Measurements from ENCODE around the gene OMD. TPM values are rescaled to one million over a fixed set of nuclear protein-coding genes. Genes with fewer than 3 reads are reported as not detected.

The OMD gene
- total and polyA plus RNA-seq, 2 donors from 2014 or later, result 0.52 to 3.2 TPM

- FAIRE-seq (no peak), DNase-seq (no peak)
- no peaks in the 10 kb centered on the region for H3K27me3 ChIP-seq (ENCODE audit: control insufficient read depth, insufficient read depth, low read length)
- no peak overlapping the region for H3K4me3 ChIP-seq (ENCODE audit: low read length in 3 of 3)
- H3K9me3 ChIP-seq (ENCODE audit: control insufficient read depth in 2 of 3, insufficient read depth in 1 of 3, low read length in 3 of 3), result no peaks in the 10 kb centered on the region
- no peaks in the 10 kb centered on the region for H3K36me3 ChIP-seq (ENCODE audit: control insufficient read depth in 2 of 3, insufficient read depth in 3 of 3, low read length in 3 of 3)
- TF ChIP-seq, protein P1, sequence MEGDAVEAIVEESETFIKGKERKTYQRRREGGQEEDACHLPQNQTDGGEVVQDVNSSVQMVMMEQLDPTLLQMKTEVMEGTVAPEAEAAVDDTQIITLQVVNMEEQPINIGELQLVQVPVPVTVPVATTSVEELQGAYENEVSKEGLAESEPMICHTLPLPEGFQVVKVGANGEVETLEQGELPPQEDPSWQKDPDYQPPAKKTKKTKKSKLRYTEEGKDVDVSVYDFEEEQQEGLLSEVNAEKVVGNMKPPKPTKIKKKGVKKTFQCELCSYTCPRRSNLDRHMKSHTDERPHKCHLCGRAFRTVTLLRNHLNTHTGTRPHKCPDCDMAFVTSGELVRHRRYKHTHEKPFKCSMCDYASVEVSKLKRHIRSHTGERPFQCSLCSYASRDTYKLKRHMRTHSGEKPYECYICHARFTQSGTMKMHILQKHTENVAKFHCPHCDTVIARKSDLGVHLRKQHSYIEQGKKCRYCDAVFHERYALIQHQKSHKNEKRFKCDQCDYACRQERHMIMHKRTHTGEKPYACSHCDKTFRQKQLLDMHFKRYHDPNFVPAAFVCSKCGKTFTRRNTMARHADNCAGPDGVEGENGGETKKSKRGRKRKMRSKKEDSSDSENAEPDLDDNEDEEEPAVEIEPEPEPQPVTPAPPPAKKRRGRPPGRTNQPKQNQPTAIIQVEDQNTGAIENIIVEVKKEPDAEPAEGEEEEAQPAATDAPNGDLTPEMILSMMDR (IDR thresholded peaks at IDR 0.05; ENCODE audit: borderline replicate concordance, extremely low read depth, insufficient read depth), result no peak
- intact Hi-C loops (cut with DNase I), result no loop called here
- no peak overlapping the region for H3K9ac ChIP-seq (ENCODE audit: low read length in 3 of 3)
- H3K27ac ChIP-seq (ENCODE audit: low read depth in 2 of 2, low read length in 2 of 2), result no peak overlapping the region
- H3K4me1 ChIP-seq (ENCODE audit: control insufficient read depth in 2 of 3, insufficient read depth in 2 of 3, low read depth in 1 of 3, low read length in 3 of 3), result no peaks in the 10 kb centered on the region
Observed at GRCh38 chr9:92455217-92455616, 30.9 kb upstream of the OMD start.

DNA sequence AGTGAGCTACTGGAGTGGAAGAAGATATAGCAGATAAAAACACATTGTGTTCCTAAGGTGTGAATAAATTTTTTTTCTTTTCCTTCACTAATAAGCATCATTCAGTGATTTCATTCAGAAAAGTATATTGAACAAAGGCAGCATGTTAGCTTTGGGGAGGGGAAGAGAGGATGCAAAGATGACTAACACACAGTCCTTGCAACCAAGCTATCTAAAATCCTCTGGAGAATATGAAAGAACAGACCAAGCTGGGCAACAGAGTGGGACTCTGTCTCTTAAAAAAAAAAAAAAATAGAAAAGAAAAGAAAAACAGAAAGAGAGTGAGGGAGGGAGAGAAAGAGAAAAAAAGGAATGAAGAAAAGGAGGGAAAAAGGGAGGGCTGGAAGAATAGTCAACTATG is 22.3 kb upstream of the OMD start:
- no peak for FAIRE-seq

GRCh38 chr9:92444841-92445240 is 20.6 kb upstream of the OMD start:
- Histone ChIP-seq H3K27me3 (ENCODE audit: control insufficient read depth, insufficient read depth, low read length) (no peaks in the 10 kb centered on the region), H3K4me1 (ENCODE audit: control insufficient read depth in 2 of 3, insufficient read depth in 2 of 3, low read depth in 1 of 3, low read length in 3 of 3) (no peaks in the 10 kb centered on the region), H3K4me3 (ENCODE audit: low read length in 3 of 3) (no peak overlapping the region), H3K9me3 (ENCODE audit: control insufficient read depth in 2 of 3, insufficient read depth in 1 of 3, low read length in 3 of 3) (no peaks in the 10 kb centered on the region), H3K27ac (ENCODE audit: low read depth in 2 of 2, low read length in 2 of 2) (no peak overlapping the region), H3K36me3 (ENCODE audit: control insufficient read depth in 2 of 3, insufficient read depth in 3 of 3, low read length in 3 of 3) (no peaks in the 10 kb centered on the region), H3K9ac (ENCODE audit: low read length in 3 of 3) (no peak overlapping the region)
- TF ChIP-seq, protein P1 (IDR thresholded peaks at IDR 0.05; ENCODE audit: borderline replicate concordance, extremely low read depth, insufficient read depth), result no peak
- DNase-seq (peak in 3 of 5 donors; percentile 10 to 36 (median 11)), FAIRE-seq (no peak)
- intact Hi-C loops (cut with DNase I), result no loop called here

More for the DNA sequence above, 22.3 kb upstream of the OMD start:
- no peaks in the 10 kb centered on the region for H3K27me3 ChIP-seq (ENCODE audit: control insufficient read depth, insufficient read depth, low read length)
- DNase-seq, result no peak
- H3K9me3 ChIP-seq (ENCODE audit: control insufficient read depth in 2 of 3, insufficient read depth in 1 of 3, low read length in 3 of 3), result no peaks in the 10 kb centered on the region
- H3K9ac ChIP-seq (ENCODE audit: low read length in 3 of 3), result no peak overlapping the region
- no peaks in the 10 kb centered on the region for H3K36me3 ChIP-seq (ENCODE audit: control insufficient read depth in 2 of 3, insufficient read depth in 3 of 3, low read length in 3 of 3)
- intact Hi-C loops (cut with DNase I), result no loop called here
- H3K27ac ChIP-seq (ENCODE audit: low read depth in 2 of 2, low read length in 2 of 2), result no peak overlapping the region
- H3K4me3 ChIP-seq (ENCODE audit: low read length in 3 of 3), result no peak overlapping the region
- H3K4me1 ChIP-seq (ENCODE audit: control insufficient read depth in 2 of 3, insufficient read depth in 2 of 3, low read depth in 1 of 3, low read length in 3 of 3), result no peaks in the 10 kb centered on the region
- TF ChIP-seq, protein P1 (IDR thresholded peaks at IDR 0.05; ENCODE audit: borderline replicate concordance, extremely low read depth, insufficient read depth), result no peak

GRCh38 chr9:92440751-92441046 is 16.4 kb upstream of the OMD start:
- TF ChIP-seq, protein P1 (IDR thresholded peaks at IDR 0.05; ENCODE audit: borderline replicate concordance, extremely low read depth, insufficient read depth), result no peak
- DNase-seq, result no peak
- H3K4me3 ChIP-seq (ENCODE audit: low read length in 3 of 3), result no peak overlapping the region
- no peaks in the 10 kb centered on the region for H3K4me1 ChIP-seq (ENCODE audit: control insufficient read depth in 2 of 3, insufficient read depth in 2 of 3, low read depth in 1 of 3, low read length in 3 of 3)
- FAIRE-seq, result no peak
- no peaks in the 10 kb centered on the region for H3K36me3 ChIP-seq (ENCODE audit: control insufficient read depth in 2 of 3, insufficient read depth in 3 of 3, low read length in 3 of 3)
- H3K27me3 ChIP-seq (ENCODE audit: control insufficient read depth, insufficient read depth, low read length), result no peaks in the 10 kb centered on the region
- no peaks in the 10 kb centered on the region for H3K9me3 ChIP-seq (ENCODE audit: control insufficient read depth in 2 of 3, insufficient read depth in 1 of 3, low read length in 3 of 3)
- H3K27ac ChIP-seq (ENCODE audit: low read depth in 2 of 2, low read length in 2 of 2), result no peak overlapping the region
- H3K9ac ChIP-seq (ENCODE audit: low read length in 3 of 3), result no peak overlapping the region
- intact Hi-C loops (cut with DNase I), result no loop called here

All from kidney (tissue), 14 donors.